C4-2B (cell line): Measurements from ENCODE around the gene LPP.

Experiments
- H3K27ac ChIP-seq: fragments of 450-650 bp; 2 replicates; pipeline ENCODE4 v1.5.1; 2017
- CTCF ChIP-seq: fragments of 450-650 bp; conservative IDR thresholded peaks from 2 replicates; pipeline ENCODE4 v1.5.1; 2017; ENCODE audit warnings: mild to moderate bottlenecking
- ZFX ChIP-seq: fragments of 450-650 bp; IDR thresholded peaks from 2 replicates; pipeline ENCODE4 v1.6.1; 2017

The LPP gene

GRCh38 chr3:188822411-188822810 lies 668.5 kb downstream of the LPP start:
- TF ChIP-seq ZFX (no peak), CTCF (no peak)
- no peak overlapping the region for H3K27ac ChIP-seq

GRCh38 chr3:188824566-188824965 lies 670.6 kb downstream of the LPP start:
- TF ChIP-seq ZFX: no peak
- TF ChIP-seq CTCF: no peak

GRCh38 chr3:188825901-188826300 lies 671.9 kb downstream of the LPP start:
- H3K27ac ChIP-seq: no peak overlapping the region
- no peak for TF ChIP-seq CTCF

More at GRCh38 chr3:188824566-188824965, 670.6 kb downstream of the LPP start:
- H3K27ac ChIP-seq: no peak overlapping the region

- no peak overlapping the region for H3K27ac ChIP-seq
- TF ChIP-seq ZFX (no peak), CTCF (no peak)
Measured at GRCh38 chr3:188826574-188826973, 672.6 kb downstream of the LPP start.

DNA sequence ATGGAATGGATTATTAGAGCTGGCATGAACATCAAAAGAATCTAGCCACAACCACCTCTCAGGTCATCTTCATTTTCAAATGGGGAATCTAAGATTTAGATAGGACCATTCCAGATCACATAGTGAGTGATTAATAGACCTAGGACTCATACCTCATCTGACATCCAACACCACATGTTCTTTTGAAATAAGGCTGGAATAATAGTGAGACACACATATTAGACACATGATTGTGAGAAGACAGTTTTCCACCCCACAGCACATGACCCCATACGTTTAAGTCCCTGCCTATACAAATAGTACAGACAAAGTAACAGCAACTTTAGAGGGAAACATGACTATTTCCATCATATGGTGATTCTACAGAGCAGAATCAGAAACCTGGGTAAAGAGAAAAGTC lies 673.1 kb downstream of the LPP start:
- TF ChIP-seq ZFX: no peak
- TF ChIP-seq CTCF: no peak

GRCh38 chr3:188827576-188827975 lies 673.6 kb downstream of the LPP start:
- no peak overlapping the region for H3K27ac ChIP-seq
- TF ChIP-seq ZFX: no peak
- no peak for TF ChIP-seq CTCF

More for the DNA sequence above, 673.1 kb downstream of the LPP start:
- H3K27ac ChIP-seq: no peak overlapping the region

- no peak for TF ChIP-seq ZFX
- TF ChIP-seq CTCF: no peak
- H3K27ac ChIP-seq: no peak overlapping the region
Measured at GRCh38 chr3:188829130-188829529, 675.2 kb downstream of the LPP start.
